GM23248 (cell line): ENCODE data around the gene C18orf32.

ENCODE experiments used
- EZH2 ChIP-seq: fragments of 200-600 bp; sonication (generic); IDR thresholded peaks from 2 replicates; pipeline ENCODE4 v1.6.1; 2018; ENCODE audit warnings: antibody characterized with exemption, mild to moderate bottlenecking; ENCODE audit not compliant: insufficient read depth, poor library complexity, severe bottlenecking
- EZH2phosphoT487 ChIP-seq: fragments of 200-600 bp; sonication (generic); IDR thresholded peaks from 2 replicates; pipeline ENCODE4 v1.6.1; 2018; ENCODE audit warnings: antibody characterized with exemption, moderate library complexity, mild to moderate bottlenecking, low read depth; ENCODE audit not compliant: insufficient read depth

DNA sequence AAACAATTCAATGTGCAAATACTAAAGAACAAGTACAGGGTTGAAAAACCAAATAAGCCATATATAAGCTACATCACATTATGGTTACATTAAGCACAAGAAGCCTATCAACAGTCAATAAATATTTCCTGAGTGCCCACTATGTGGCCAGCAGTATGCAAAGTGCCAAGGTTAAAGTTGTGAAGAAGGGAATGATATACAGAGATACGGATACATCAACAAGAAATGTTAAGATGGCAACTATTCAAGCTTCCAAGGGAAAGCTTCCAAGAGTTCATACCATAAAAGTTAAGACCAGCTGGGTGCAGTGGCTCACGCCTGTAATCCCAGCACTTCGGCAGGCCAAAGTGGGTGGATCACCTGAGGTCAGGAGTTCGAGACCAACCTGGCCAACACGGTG lies 40.6 kb downstream of the C18orf32 start:
- TF ChIP-seq EZH2, result no peak
- no peak for TF ChIP-seq EZH2phosphoT487
